GM10266 (cell line): ENCODE results near the gene MLST8.

Source experiments
- DNase-seq: peaks from one replicate; pipeline ENCODE4 v3.0.0; 2012; ENCODE audit errors: extremely low spot score
- TF ChIP-seq, protein P1 (sequence below): IDR thresholded peaks from 2 replicates; pipeline ENCODE4 v1.5.1; 2012; ENCODE audit warnings: mild to moderate bottlenecking, low read depth; ENCODE audit not compliant: control insufficient read depth, insufficient read depth; ENCODE audit errors: missing control alignments

Gene MLST8

DNA sequence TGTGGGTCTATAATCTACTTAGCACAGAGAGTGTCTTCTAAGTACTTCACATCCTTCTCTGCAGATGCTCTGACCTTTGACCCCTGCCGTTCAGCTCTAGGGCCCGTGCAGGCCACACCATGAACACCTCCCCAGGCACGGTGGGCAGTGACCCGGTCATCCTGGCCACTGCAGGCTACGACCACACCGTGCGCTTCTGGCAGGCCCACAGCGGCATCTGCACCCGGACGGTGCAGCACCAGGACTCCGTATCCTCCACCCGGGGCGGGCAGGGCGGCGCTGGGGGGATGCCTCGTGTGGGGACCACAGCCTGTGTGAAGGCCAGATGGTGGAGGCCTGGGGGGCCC lies 686 bp downstream of the MLST8 start:
- DNase-seq, result no peak
- TF ChIP-seq, protein P1, sequence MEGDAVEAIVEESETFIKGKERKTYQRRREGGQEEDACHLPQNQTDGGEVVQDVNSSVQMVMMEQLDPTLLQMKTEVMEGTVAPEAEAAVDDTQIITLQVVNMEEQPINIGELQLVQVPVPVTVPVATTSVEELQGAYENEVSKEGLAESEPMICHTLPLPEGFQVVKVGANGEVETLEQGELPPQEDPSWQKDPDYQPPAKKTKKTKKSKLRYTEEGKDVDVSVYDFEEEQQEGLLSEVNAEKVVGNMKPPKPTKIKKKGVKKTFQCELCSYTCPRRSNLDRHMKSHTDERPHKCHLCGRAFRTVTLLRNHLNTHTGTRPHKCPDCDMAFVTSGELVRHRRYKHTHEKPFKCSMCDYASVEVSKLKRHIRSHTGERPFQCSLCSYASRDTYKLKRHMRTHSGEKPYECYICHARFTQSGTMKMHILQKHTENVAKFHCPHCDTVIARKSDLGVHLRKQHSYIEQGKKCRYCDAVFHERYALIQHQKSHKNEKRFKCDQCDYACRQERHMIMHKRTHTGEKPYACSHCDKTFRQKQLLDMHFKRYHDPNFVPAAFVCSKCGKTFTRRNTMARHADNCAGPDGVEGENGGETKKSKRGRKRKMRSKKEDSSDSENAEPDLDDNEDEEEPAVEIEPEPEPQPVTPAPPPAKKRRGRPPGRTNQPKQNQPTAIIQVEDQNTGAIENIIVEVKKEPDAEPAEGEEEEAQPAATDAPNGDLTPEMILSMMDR, result no peak

DNA sequence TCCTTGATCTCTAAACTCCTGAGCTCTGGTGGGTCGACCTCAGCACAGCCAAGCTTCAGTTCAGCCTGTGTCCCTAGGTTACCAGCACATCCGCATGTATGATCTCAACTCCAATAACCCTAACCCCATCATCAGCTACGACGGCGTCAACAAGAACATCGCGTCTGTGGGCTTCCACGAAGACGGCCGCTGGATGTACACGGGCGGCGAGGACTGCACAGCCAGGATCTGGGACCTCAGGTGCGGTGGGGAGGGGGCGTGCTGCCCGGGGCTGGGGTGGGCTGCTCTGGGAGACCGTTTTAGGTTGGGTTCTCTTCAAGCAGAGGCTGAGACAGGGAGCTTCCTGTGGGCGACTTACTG lies 1.1 kb downstream of the MLST8 start:
- TF ChIP-seq, protein P1, result no peak
- no peak for DNase-seq

DNA sequence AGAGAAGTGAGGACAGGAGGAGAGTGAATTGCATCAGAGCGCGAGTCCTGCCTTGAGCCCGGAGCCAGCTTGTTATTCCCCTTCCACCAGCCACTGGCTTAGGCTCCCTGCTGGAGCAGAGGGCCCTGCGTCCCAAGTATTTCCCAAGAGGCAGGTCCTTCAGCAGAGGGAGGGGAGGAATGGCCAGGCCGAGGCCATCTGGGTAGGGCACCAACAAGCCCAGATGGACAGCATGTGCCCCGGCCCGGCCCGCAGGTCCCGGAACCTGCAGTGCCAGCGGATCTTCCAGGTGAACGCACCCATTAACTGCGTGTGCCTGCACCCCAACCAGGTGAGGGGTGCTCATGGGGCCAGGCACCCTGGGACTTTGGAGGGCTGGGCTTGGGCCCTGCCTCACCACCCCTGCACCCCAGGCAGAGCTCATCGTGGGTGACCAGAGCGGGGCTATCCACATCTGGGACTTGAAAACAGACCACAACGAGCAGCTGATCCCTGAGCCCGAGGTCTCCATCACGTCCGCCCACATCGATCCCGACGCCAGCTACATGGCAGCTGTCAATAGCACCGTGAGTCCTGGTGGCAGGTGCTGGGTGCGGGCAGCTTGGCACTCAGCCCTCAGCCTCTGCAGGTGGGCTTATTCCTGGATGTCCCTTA lies 1.7 kb downstream of the MLST8 start:
- TF ChIP-seq, protein P1, result no peak
- DNase-seq, result no peak

DNA sequence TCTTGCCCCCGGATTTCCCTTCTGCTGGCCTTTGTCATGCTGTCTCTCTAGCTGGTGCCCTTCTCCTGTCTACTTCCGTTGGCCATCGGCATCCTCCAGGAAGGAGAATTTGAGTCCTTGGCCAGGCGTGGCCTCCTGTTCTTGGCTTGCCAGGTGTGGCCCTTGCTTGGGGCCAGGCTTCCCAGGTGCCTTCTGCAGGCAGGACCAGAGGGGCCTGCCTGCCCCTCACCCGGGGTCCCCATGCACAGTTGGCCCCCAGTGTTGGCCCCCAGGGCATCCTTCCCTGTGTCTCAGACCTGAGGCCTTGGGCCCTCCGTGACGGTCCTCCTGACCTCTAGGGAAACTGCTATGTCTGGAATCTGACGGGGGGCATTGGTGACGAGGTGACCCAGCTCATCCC lies 2.6 kb downstream of the MLST8 start:
- DNase-seq, result no peak
- TF ChIP-seq, protein P1, result no peak

GRCh38 chr16:2208308-2208707 lies 3.1 kb downstream of the MLST8 start:
- TF ChIP-seq, protein P1, result no peak
- DNase-seq, result no peak

GRCh38 chr16:2208772-2209171 lies 3.5 kb downstream of the MLST8 start:
- TF ChIP-seq, protein P1, result no peak
- no peak for DNase-seq

GRCh38 chr16:2209258-2210008 lies 4.2 kb downstream of the MLST8 start:
- DNase-seq, result no peak
- TF ChIP-seq, protein P1, result no peak
